GM18519 (cell line): ENCODE data around the gene DCTN2.
A peak's percentile ranks its signal among the peaks of the same experiment; 100 is the strongest.

Experiments
- ATAC-seq: cut with Tn5 transposase; IDR thresholded peaks from one replicate; pipeline ENCODE4 v1.9.1; 2021; ENCODE audit warnings: mild to moderate bottlenecking, moderate library complexity; ENCODE audit not compliant: unreplicated experiment, low FRiP score

DCTN2 gene

GRCh38 chr12:57529831-57530230, 17.2 kb downstream of the DCTN2 start:
- ATAC-seq = no peak

GRCh38 chr12:57528831-57529555, 18.0 kb downstream of the DCTN2 start:
- no peak for ATAC-seq

GRCh38 chr12:57528176-57528575, 18.8 kb downstream of the DCTN2 start:
- no peak for ATAC-seq

GRCh38 chr12:57527184-57527583, 19.8 kb downstream of the DCTN2 start:
- ATAC-seq = no peak

DNA sequence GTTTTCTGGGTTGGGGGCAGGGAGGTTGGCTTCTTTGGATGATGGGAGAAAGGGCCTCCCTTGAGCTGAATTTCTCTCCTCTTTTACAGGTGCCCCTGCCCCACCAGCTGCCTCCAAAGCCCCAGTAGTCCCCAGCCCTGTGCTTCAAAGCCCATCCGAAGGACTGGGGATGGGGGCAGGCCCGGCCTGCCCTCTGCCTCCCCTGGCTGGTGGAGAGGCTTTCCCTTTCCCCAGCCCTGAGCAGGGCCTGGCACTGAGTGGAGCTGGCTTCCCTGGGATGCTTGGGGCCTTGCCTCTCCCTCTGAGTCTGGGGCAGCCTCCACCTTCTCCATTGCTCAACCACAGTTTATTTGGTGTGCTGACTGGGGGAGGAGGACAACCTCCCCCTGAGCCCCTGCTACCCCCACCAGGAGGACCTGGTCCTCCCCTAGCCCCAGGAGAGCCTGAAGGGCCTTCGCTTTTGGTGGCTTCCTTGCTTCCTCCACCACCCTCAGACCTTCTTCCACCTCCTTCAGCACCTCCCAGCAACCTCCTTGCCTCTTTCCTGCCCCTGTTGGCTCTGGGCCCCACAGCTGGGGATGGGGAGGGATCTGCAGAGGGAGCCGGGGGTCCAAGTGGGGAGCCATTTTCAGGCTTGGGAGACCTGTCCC, 20.4 kb downstream of the DCTN2 start:
- no peak for ATAC-seq

DNA sequence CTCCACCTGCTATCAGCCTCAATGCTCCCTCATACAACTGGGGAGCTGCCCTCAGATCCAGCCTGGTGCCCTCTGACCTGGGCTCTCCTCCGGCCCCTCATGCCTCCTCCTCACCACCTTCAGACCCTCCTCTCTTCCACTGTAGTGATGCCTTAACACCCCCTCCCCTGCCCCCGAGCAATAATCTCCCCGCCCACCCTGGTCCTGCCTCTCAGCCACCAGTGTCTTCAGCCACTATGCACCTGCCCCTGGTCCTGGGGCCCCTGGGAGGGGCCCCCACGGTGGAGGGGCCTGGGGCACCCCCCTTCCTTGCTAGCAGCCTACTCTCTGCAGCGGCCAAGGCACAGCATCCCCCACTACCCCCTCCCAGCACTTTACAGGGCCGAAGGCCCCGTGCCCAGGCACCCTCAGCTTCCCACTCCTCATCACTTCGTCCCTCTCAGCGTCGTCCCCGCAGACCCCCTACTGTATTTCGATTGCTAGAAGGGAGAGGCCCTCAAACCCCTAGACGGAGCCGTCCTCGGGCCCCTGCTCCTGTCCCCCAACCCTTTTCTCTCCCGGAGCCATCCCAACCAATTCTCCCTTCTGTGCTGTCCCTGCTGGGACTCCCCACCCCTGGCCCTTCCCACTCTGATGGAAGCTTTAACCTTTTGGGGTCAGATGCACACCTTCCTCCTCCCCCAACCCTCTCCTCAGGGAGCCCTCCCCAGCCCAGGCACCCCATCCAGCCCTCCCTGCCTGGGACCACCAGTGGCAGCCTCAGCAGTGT, 21.2 kb downstream of the DCTN2 start:
- ATAC-seq = no peak

DNA sequence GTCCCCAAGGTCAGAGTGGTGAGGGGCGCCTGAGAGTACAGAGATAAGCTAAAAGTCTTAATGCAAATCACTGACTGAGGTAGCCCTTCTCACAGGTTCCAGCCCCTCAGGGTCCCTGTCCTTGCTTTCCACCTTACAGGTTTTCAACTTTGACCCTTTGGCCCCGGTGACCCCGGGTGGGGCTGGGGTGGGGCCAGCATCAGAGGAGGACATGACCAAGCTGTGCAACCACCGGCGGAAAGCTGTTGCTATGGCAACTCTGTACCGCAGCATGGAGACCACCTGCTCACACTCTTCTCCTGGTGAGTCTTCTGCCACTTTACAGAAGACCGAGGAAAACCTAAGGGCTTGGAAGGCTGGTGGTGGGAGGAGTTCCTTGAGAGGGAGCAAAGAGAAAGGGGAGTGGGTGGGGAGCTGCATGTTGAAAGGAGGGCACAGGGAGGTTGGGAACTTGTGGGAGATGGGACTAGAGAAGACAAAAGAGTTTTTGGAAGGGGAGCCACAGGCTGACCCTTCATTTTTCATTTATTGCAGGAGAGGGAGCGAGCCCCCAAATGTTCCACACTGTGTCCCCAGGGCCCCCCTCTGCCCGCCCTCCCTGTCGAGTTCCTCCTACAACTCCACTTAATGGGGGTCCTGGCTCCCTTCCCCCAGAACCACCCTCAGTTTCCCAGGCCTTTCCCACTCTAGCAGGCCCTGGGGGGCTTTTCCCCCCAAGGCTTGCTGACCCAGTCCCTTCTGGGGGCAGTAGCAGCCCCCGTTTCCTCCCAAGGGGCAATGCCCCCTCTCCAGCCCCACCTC, 22.0 kb downstream of the DCTN2 start:
- no peak for ATAC-seq

DNA sequence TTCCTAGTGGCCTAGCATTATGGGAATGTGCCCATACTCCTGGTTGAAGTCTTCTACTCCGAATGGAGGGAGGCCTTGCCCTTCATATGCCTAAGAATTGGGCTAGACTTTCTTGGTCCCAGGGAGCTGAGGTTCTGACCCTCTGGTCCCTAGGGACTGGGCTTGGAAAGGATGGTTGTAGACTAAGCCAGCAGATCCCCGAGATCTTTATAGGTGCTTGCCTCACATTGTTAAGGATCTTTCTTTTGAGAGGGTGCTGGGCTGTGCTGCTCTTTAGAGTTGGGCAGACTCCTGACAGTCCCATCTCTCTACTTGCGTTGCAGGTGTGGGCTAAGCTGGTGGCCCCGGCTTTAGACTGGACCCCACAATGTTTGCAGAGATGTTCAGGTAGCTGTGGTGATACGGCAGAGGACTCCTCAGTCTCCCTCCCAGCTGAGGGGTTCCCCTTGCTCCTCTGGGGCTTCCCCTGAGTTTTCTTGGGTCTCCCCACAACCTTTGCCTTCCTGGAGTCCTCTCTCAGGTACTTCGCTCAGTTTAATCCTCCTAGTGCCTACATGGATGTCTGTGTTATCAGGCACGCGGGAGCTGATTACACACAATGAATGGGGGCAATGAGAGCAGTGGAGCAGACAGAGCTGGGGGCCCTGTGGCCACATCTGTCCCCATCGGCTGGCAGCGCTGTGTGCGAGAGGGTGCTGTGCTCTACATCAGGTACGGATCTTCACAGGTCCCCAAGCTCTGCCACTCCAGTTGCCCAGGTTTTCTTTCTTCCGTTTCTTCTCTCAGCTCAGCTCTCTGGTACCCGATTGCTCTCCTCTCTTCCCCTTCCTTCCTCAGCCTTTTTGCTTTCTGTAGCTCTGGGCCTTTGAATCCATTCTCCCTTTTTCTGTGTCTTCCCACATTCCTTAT, 23.0 kb downstream of the DCTN2 start:
- no peak for ATAC-seq

GRCh38 chr12:57522887-57523705, 23.9 kb downstream of the DCTN2 start:
- ATAC-seq = no peak

DNA sequence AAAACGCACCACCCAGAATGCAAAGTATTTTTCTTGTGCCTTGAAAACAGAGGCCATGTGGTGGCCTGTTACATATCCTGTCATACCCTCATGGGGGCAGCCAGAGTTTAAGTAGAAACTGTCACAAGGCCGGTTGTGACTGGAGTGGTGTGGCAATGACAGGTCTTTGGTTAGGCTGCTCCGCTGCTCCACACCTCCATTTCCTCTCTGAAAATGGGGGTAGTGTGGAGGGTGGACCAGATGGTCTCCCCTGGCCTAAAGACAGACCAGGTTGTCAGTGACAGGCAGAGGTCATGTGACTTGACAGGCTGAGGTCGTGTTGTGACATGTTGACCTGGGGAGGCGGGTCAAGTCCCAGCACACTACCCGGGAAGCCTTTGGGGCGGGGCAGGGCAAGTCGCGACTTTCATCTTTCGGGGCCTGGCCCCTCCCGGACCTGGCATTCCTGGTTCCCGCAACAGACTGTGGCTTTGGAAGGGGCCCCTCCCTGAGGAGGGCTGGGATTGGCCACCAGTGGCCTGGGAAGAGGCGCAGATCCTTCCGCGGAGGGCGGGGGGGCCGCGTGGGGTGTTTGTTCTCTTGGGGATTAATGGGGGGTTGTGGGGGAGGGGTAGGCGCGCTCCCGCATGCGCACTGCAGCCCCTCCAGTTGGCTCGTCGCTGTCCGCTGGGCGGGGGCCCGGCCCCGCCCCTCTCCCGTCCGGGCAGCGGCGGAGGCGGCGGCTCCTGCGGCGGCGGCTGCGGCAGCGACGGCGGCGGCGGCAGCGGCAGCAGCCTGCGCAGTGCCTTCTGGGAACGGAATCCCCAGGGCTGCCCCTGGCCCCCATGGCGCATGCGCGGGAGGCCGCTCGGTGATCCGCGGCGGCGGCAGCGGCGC, 24.7 kb downstream of the DCTN2 start, which contains the start of gene MBD6:
Gene MBD6, plus strand, starts transcription at position 814 of the 876 bp plus-strand sequence. CDS start 1,480 bp downstream, outside the sequence.
- peak; percentile 26 for ATAC-seq

DNA sequence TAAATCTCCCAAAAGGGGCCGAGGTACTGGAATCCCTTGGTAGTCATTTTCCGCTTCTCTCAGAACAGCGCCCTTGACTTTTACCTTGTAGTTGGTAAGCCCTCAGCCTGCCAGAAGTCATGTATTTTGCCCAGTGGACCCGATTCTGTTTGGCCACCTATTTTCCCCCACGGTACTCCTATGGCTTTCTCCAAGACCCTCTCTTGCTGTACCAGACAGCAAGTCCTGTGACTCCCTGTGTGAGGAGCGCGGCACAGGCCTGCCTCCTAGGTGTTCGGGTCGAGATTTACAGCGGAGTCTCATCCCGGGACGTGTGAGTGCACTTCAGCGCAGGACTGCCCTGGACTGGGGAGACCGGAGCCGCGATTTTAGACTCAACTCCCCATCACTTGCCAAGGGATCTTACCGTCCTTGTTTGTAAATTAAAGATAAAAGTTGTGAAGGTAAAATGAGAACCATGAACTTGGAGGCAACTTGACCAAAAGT, 25.4 kb downstream of the DCTN2 start:
- no peak for ATAC-seq

DNA sequence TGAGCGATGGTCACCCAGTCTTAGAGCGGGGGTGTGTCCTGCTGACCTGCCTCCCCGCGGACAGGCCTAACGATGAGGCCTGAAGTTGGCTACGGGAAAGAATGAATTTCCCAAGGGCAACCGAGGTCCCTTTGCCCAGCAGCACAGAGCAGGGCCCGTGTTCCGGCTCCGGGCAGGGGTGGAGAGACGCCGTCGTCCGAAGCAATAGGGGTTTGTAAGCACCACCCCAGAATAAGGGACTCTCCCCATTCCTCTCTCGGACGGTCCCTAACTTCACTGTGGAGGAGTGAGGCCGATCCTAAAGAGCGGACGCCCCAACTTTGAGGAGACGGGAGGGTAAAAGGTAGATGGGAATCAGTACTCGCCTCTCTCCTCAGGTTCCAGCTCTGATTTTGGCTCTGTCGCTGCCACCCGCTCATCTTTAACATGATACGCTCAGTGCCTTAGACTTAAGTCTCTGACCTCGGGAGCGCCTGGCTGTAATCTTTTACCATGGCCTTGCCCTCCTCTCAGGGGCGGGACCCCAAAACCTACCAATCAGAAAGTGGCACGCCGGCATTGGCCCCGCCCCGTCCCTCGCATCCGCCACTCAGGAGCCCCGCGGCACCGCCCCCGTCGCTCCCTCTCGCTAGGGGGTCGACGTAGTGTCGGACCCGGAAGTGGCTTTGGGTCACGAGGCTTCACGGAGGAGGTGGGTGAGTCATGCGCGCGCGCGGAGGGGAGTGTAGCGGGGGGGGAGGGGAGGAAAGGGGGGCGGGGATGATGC, 26.8 kb downstream of the DCTN2 start, which contains the start of gene DDIT3:
Gene DDIT3, minus strand, starts transcription at position 462 of the 766 bp plus-strand sequence. CDS start 3,108 bp downstream, outside the sequence.
- peak; percentile 48 for ATAC-seq

DNA sequence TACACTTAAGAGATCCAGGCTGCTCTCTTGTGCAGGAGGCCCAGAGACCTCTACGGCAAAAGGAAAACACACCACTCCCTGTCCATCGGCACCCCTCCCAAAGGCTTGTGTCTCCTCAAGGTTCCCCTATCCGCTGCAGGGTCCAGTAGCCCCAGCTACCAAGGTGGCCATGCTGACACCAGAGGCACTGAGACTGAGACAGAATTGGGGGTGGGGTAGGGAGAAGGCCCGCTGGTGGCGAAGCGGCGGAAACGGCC, 27.3 kb downstream of the DCTN2 start:
- no peak for ATAC-seq

GRCh38 chr12:57518920-57519795, 27.8 kb downstream of the DCTN2 start:
- ATAC-seq = no peak

DNA sequence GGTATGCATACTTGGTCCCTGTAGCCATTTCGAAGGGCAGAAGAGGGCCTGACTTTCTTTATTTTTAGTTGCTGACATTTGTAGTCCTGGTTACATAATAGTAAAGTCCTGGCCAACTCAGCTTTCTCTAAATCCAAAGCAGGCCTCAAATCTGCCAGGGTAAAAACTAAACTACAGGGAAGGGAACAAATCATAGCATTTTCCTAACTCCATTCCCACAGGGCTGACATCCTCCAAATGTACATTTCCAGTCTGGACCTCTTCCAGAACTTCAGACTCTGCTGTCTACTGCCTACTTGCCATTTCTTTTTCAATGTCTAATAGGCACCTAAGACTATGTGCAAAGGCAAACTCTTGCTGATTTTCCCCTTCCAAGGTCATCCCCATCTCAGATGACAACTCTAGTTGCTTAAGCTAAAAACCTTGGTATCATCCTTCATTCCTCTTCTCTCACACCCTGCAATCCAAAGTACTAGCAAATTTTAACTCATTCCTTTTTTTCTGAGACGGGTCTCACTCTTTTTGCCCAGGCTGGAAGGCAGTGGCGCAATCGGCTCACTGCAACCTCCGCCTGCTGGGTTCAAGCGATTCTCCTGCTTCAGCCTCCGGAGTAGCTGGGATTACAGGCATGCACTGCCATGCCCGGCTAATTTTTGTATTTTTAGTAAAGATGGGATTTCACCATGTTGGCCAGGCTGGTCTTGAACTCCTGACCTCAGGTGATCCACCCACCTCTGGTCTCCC, 28.6 kb downstream of the DCTN2 start:
- no peak for ATAC-seq
